A673 (cell line): ENCODE results near the gene TRPM4. TPM values are rescaled to one million over a fixed set of nuclear protein-coding genes. Genes with fewer than 3 reads are reported as not detected.

Experiments used
- BruUV-seq: library from RNA; stranded (reverse); fragments of 400-500 nt; replicated peaks from 2 replicates; lab custom pipeline; 2021; lab: Mats Ljungman, UMichigan
- CTCF ChIA-PET: fragments of 300-600 bp; sonication (Branson Sonifier 250); formaldehyde crosslinking; loops from one replicate; lab custom pipeline; 2022; ENCODE audit warnings: antibody characterized with exemption; lab: Charles Lee
- POLR2A ChIA-PET: fragments of 300-600 bp; sonication (Branson Sonifier 250); formaldehyde crosslinking; loops from one replicate; lab custom pipeline; 2022; ENCODE audit warnings: antibody characterized with exemption; ENCODE audit not compliant: low non-redundant PET; lab: Charles Lee
- DNase-seq: peaks from one replicate; pipeline ENCODE4 v3.0.0-alpha.2; 2015; ENCODE audit warnings: low spot score
- H3K27ac ChIP-seq: fragments of 200-600 bp; sonication (generic); 2 replicates; pipeline ENCODE4 v1.5.1; 2016; ENCODE audit warnings: mixed run types, low read depth, mild to moderate bottlenecking, mixed read lengths, antibody characterized with exemption, low read length; ENCODE audit not compliant: poor library complexity, severe bottlenecking
- H3K27me3 ChIP-seq: fragments of 200-600 bp; sonication (generic); replicated peaks from 2 replicates; pipeline ENCODE4 v1.6.1; 2017; ENCODE audit warnings: mixed run types, low read depth, mild to moderate bottlenecking, mixed read lengths, antibody characterized with exemption, low read length; ENCODE audit not compliant: insufficient read depth, poor library complexity
- H3K36me3 ChIP-seq: fragments of 200-600 bp; sonication (generic); 2 replicates; pipeline ENCODE4 v1.6.1; 2016; ENCODE audit warnings: mixed run types, mild to moderate bottlenecking, mixed read lengths, antibody characterized with exemption, low read length; ENCODE audit not compliant: insufficient read depth, poor library complexity, severe bottlenecking
- H3K4me1 ChIP-seq: fragments of 200-600 bp; sonication (generic); 2 replicates; pipeline ENCODE4 v1.6.1; 2017; ENCODE audit warnings: mixed run types, mild to moderate bottlenecking, mixed read lengths, antibody characterized with exemption, low read length; ENCODE audit not compliant: insufficient read depth, poor library complexity, severe bottlenecking
- H3K4me3 ChIP-seq: fragments of 200-600 bp; sonication (generic); 2 replicates; pipeline ENCODE4 v1.5.1; 2016; ENCODE audit warnings: low read depth, mixed run types, mild to moderate bottlenecking, mixed read lengths, low read length; ENCODE audit not compliant: poor library complexity, severe bottlenecking
- H3K9me3 ChIP-seq: fragments of 200-600 bp; sonication (generic); 2 replicates; pipeline ENCODE4 v1.6.1; 2016; ENCODE audit warnings: mixed run types, low read depth, mild to moderate bottlenecking, mixed read lengths, antibody characterized with exemption, low read length; ENCODE audit not compliant: poor library complexity, severe bottlenecking
- EZH2 ChIP-seq: fragments of 200-600 bp; sonication (generic); IDR thresholded peaks from 2 replicates; pipeline ENCODE4 v1.6.1; 2017; ENCODE audit warnings: borderline replicate concordance, low read depth, mild to moderate bottlenecking, mixed read lengths, antibody characterized with exemption, low read length; ENCODE audit not compliant: poor library complexity, severe bottlenecking
- intact Hi-C: fragments of 100-400 bp; cut with micrococcal nuclease; formaldehyde crosslinking; loops from one replicate; pipeline ENCODE4 v1.10.0; 2022; ENCODE audit not compliant: unreplicated experiment
- total RNA-seq: library from RNA; stranded (reverse); gene quantifications from 2 replicates; pipeline ENCODE4 v1.2.3, GENCODE V29; 2021
- TF ChIP-seq, protein P1 (sequence below): fragments of 300-800, 200-600 bp; sonication (generic); conservative IDR thresholded peaks from 2 replicates; pipeline ENCODE4 v1.5.1; 2017; ENCODE audit warnings: low read depth, mild to moderate bottlenecking, antibody characterized with exemption, low read length, moderate library complexity, mixed read lengths

The TRPM4 gene
- total RNA-seq, 1 experiment from 2014 or later: 107 TPM

DNA sequence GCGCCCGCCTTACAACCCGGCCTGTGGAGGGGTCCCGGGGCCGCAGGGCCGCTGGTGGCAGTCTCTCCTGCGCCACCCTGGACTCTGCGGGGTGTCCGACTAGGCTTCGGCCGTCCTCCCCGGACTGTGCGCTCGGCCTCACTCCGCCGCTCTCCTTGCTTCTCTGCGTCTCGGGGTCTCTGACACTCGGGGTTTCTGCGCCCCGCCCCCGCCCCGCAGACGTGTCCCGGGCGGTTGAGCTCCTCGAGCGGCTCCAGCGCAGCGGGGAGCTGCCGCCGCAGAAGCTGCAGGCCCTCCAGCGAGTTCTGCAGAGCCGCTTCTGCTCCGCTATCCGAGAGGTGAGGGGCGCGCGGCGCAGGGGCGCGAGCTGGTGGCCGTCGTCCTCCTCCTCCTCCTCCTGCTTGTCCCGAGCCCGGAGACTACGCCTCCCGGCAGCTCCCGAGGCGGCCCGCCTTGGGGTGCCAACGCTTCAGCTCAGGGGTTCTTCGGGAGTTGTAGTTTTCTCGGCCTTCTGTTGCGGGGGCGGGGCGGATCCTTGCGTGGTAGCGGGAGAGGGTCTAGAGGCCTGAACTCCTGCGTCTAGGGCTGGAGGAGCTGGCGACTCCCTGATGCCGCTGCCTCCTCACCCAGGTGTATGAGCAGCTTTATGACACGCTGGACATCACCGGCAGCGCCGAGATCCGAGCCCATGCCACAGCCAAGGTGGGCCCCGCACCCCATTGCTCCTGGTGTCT is 42.8 kb upstream of the TRPM4 start:
- BruUV-seq: no TSS peak
- peaks cover 13% of the 10 kb centered on the region for H3K4me1 ChIP-seq
- no peak for TF ChIP-seq EZH2
- TF ChIP-seq, protein P1, sequence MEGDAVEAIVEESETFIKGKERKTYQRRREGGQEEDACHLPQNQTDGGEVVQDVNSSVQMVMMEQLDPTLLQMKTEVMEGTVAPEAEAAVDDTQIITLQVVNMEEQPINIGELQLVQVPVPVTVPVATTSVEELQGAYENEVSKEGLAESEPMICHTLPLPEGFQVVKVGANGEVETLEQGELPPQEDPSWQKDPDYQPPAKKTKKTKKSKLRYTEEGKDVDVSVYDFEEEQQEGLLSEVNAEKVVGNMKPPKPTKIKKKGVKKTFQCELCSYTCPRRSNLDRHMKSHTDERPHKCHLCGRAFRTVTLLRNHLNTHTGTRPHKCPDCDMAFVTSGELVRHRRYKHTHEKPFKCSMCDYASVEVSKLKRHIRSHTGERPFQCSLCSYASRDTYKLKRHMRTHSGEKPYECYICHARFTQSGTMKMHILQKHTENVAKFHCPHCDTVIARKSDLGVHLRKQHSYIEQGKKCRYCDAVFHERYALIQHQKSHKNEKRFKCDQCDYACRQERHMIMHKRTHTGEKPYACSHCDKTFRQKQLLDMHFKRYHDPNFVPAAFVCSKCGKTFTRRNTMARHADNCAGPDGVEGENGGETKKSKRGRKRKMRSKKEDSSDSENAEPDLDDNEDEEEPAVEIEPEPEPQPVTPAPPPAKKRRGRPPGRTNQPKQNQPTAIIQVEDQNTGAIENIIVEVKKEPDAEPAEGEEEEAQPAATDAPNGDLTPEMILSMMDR: no peak
- no peaks in the 10 kb centered on the region for H3K9me3 ChIP-seq
- H3K27me3 ChIP-seq: no peaks in the 10 kb centered on the region
- H3K27ac ChIP-seq: peak overlapping the region; percentile 85
- DNase-seq: peak; percentile 94
- POLR2A ChIA-PET: no interaction called here
- H3K4me3 ChIP-seq: peak overlapping the region; percentile 78
- peaks cover 2% of the 10 kb centered on the region for H3K36me3 ChIP-seq
- CTCF ChIA-PET: interaction anchor here (0.5 to 2.7 kb wide), 7 partner anchors 8 to 325 kb away, joined by 3 to 16 read pairs (median 3); no protein-coding TSS in a partner anchor
- intact Hi-C loops: loop anchor here (5.0 kb wide), 1 partner anchor 98 kb away; no protein-coding TSS in a partner anchor

DNA sequence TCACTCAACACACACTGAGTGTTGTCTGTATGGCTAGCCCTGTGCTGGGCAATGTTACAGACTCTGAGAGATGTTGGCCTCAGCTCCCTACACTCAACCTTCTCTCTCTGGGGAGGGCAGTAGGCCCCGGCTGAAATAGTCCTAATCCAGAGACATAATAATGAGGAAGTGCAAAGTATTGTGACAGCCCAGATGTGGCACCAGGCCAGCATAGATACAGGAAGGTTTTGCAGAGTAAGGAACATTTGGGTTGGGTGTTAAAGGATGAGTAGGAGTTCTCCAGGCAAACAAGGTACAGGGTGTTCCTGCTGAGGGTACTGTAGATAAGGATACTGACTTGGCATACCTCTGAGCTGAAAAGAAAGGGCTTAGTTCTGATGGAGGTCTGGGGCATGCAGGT is 41.0 kb upstream of the TRPM4 start:
- Histone ChIP-seq H3K4me1 (peaks cover 18% of the 10 kb centered on the region), H3K9me3 (no peaks in the 10 kb centered on the region), H3K36me3 (no peaks in the 10 kb centered on the region), H3K27me3 (no peaks in the 10 kb centered on the region), H3K4me3 (no peak overlapping the region), H3K27ac (no peak overlapping the region)
- intact Hi-C loops: no loop called here
- DNase-seq: peak; percentile 36
- BruUV-seq: no TSS peak
- TF ChIP-seq, protein P1: no peak
- TF ChIP-seq EZH2: no peak
- CTCF ChIA-PET: interaction anchor here (0.6 kb wide), 1 partner anchor 82 kb away, joined by 5 read pairs; no protein-coding TSS in a partner anchor
- POLR2A ChIA-PET: no interaction called here

DNA sequence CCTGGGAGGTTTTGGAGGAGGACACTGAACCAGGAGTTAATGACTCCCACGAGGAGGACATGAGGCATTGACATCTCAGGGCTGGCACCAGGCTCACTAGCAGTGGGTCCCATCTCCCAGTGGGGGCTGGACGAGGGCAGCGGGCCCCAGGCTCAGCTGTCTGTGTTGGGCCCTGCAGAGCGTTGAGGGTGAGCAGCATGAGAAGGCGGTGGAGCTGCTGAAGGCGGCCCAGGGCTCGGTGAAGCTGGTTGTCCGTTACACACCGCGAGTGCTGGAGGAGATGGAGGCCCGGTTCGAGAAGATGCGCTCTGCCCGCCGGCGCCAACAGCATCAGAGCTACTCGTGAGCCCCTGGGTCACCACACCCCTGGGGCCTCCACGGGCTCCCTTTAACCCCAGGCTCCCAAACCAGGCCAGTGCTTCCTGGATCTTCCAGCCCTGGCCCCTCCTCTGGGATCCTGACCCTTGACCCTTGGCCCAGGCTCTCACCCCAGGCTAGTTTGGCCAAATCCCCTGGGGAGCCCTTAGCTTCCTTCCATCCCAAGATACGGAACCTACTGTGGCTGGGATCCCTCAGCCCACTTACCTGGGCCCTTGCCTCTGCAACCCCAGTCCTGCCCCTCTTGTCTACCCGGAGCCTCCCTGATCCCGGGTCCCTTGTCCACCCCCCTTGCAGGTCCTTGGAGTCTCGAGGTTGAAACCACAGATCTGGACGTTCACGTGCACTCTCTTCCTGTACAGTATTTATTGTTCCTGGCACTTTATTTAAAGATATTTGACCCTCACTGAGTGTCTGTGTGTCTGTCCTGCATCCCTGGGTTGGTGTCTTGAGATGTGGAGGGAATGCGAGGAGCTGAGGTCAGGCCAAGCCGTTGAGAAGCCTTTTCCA is 39.7 kb upstream of the TRPM4 start:
- no peaks in the 10 kb centered on the region for H3K27me3 ChIP-seq
- CTCF ChIA-PET: interaction anchor here (0.6 kb wide), 1 partner anchor 22 kb away, joined by 8 read pairs; no protein-coding TSS in a partner anchor
- H3K4me1 ChIP-seq: peaks cover 18% of the 10 kb centered on the region
- H3K4me3 ChIP-seq: peak overlapping the region; percentile 79
- no peak for DNase-seq
- H3K36me3 ChIP-seq: no peaks in the 10 kb centered on the region
- BruUV-seq: no TSS peak
- peak overlapping the region; percentile 97 for H3K27ac ChIP-seq
- no peaks in the 10 kb centered on the region for H3K9me3 ChIP-seq
- TF ChIP-seq, protein P1: no peak
- no peak for TF ChIP-seq EZH2
- POLR2A ChIA-PET: interaction anchor here (0.6 kb wide), 1 partner anchor 31 kb away, joined by 6 read pairs; no protein-coding TSS in a partner anchor
- intact Hi-C loops: no loop called here
